WTC11 (cell line): ENCODE results near the gene PEAR1.

Source experiments
- ATF3 ChIP-seq: sonication (generic); formaldehyde crosslinking; conservative IDR thresholded peaks from 2 replicates; pipeline ENCODE4 v1.8.1; 2022; ENCODE audit warnings: mild to moderate bottlenecking, missing genetic modification reagents
- CTCF ChIP-seq: fragments of 200-600 bp; IDR thresholded peaks from 2 replicates; pipeline ENCODE4 v1.8.0; 2022; ENCODE audit warnings: antibody characterized with exemption

GRCh38 chr1:156920233-156921052, 26.9 kb downstream of the PEAR1 start, which contains the start of gene LRRC71:
- TF ChIP-seq CTCF (peak; percentile 94), ATF3 (CRISPR knock-in tag) (no peak)
